H1 (cell line): Measurements from ENCODE around the gene SHISAL1. TPM values are rescaled to one million over a fixed set of nuclear protein-coding genes. Genes with fewer than 3 reads are reported as not detected.

ENCODE experiments used
- CHD2 ChIP-seq: IDR thresholded peaks from 2 replicates; pipeline ENCODE4 v1.6.1; 2012; ENCODE audit warnings: low read length, improper control_type of control experiment
- EGR1 ChIP-seq: IDR thresholded peaks from 2 replicates; pipeline ENCODE4 v1.6.1; 2011; ENCODE audit warnings: low read depth, low read length, borderline replicate concordance
- EZH2 ChIP-seq: fragments of 200-600 bp; sonication (generic); IDR thresholded peaks from 2 replicates; pipeline ENCODE4 v1.7.1; 2012; ENCODE audit warnings: low read depth, mild to moderate bottlenecking, moderate library complexity, low read length, inconsistent platforms; ENCODE audit not compliant: severe bottlenecking
- JUND ChIP-seq: IDR thresholded peaks from 2 replicates; pipeline ENCODE4 v1.6.1; 2011; ENCODE audit warnings: mild to moderate bottlenecking, improper control_type of control experiment, low read length
- SIN3A ChIP-seq, 2 experiments: IDR thresholded peaks in 1 of 2; conservative IDR thresholded peaks in 1 of 2; 2 replicates each; pipeline ENCODE4 v1.6.1; 2011 to 2012; ENCODE audit warnings: low read length in 2 of 2, improper control_type of control experiment in 1 of 2, low read depth in 1 of 2, mild to moderate bottlenecking in 1 of 2
- SIX5 ChIP-seq: IDR thresholded peaks from 2 replicates; pipeline ENCODE4 v1.6.1; 2011; ENCODE audit warnings: mild to moderate bottlenecking, low read depth, low read length
- polyA plus RNA-seq, 7 experiments: library from polyadenylated mRNA; depleted of rRNA in 3 of 7; stranded (reverse) in 5 of 7; unstranded in 2 of 7; fragments of >200 nt in 5 of 7; fragments of 200-250 nt in 2 of 7; gene quantifications; 1 replicate in 5 of 7; 2 replicates in 1 of 7; 4 replicates in 1 of 7; pipeline versions ENCODE4 v1.2.1 to v1.2.3, GENCODE V29; 2011 to 2013; ENCODE audit warnings: missing spikeins in 2 of 7, mixed read lengths in 2 of 7
- total RNA-seq: library from RNA; stranded (reverse); fragmentation: NEBNext Ultra II Directional; extraction: Animal tissue kit (Norgen Biotek cat#: 25700); gene quantifications from 2 replicates; pipeline ENCODE4 v1.2.1, GENCODE V29; 2021
- TF ChIP-seq, protein P1 (sequence below): fragments of 300-600 bp; sonication (generic); IDR thresholded peaks from 2 replicates; pipeline ENCODE4 v1.7.1; 2012; ENCODE audit warnings: low read length, moderate library complexity, mild to moderate bottlenecking, inconsistent platforms; ENCODE audit not compliant: insufficient replicate concordance

The SHISAL1 gene
- total and polyA plus RNA-seq, 2 of the 8 experiments (the other 6 are each of a cell fraction or from before 2014, with no cell fraction given), result 3.7 to 5.8 TPM

DNA sequence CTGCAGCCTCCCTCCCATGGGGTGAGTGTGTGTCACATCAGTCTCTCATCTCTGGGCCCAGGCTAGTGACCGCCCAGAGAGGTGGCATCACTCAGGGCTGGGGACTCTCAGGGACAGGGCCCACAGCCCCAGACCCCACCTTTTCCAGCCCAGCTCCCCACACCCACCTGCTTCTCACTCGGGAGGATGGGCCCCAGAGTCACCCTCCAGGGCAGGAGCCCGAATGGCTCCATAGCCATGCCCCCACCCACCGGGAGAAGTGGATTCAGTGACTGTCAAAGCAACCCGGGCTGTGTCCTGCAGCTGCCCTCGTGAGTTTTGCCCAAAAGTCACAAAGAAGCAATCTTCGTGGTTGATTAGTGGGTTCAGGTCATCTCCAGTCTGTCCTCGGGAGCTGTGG is 106.1 kb downstream of the SHISAL1 start (continued):
- TF ChIP-seq, protein P1, sequence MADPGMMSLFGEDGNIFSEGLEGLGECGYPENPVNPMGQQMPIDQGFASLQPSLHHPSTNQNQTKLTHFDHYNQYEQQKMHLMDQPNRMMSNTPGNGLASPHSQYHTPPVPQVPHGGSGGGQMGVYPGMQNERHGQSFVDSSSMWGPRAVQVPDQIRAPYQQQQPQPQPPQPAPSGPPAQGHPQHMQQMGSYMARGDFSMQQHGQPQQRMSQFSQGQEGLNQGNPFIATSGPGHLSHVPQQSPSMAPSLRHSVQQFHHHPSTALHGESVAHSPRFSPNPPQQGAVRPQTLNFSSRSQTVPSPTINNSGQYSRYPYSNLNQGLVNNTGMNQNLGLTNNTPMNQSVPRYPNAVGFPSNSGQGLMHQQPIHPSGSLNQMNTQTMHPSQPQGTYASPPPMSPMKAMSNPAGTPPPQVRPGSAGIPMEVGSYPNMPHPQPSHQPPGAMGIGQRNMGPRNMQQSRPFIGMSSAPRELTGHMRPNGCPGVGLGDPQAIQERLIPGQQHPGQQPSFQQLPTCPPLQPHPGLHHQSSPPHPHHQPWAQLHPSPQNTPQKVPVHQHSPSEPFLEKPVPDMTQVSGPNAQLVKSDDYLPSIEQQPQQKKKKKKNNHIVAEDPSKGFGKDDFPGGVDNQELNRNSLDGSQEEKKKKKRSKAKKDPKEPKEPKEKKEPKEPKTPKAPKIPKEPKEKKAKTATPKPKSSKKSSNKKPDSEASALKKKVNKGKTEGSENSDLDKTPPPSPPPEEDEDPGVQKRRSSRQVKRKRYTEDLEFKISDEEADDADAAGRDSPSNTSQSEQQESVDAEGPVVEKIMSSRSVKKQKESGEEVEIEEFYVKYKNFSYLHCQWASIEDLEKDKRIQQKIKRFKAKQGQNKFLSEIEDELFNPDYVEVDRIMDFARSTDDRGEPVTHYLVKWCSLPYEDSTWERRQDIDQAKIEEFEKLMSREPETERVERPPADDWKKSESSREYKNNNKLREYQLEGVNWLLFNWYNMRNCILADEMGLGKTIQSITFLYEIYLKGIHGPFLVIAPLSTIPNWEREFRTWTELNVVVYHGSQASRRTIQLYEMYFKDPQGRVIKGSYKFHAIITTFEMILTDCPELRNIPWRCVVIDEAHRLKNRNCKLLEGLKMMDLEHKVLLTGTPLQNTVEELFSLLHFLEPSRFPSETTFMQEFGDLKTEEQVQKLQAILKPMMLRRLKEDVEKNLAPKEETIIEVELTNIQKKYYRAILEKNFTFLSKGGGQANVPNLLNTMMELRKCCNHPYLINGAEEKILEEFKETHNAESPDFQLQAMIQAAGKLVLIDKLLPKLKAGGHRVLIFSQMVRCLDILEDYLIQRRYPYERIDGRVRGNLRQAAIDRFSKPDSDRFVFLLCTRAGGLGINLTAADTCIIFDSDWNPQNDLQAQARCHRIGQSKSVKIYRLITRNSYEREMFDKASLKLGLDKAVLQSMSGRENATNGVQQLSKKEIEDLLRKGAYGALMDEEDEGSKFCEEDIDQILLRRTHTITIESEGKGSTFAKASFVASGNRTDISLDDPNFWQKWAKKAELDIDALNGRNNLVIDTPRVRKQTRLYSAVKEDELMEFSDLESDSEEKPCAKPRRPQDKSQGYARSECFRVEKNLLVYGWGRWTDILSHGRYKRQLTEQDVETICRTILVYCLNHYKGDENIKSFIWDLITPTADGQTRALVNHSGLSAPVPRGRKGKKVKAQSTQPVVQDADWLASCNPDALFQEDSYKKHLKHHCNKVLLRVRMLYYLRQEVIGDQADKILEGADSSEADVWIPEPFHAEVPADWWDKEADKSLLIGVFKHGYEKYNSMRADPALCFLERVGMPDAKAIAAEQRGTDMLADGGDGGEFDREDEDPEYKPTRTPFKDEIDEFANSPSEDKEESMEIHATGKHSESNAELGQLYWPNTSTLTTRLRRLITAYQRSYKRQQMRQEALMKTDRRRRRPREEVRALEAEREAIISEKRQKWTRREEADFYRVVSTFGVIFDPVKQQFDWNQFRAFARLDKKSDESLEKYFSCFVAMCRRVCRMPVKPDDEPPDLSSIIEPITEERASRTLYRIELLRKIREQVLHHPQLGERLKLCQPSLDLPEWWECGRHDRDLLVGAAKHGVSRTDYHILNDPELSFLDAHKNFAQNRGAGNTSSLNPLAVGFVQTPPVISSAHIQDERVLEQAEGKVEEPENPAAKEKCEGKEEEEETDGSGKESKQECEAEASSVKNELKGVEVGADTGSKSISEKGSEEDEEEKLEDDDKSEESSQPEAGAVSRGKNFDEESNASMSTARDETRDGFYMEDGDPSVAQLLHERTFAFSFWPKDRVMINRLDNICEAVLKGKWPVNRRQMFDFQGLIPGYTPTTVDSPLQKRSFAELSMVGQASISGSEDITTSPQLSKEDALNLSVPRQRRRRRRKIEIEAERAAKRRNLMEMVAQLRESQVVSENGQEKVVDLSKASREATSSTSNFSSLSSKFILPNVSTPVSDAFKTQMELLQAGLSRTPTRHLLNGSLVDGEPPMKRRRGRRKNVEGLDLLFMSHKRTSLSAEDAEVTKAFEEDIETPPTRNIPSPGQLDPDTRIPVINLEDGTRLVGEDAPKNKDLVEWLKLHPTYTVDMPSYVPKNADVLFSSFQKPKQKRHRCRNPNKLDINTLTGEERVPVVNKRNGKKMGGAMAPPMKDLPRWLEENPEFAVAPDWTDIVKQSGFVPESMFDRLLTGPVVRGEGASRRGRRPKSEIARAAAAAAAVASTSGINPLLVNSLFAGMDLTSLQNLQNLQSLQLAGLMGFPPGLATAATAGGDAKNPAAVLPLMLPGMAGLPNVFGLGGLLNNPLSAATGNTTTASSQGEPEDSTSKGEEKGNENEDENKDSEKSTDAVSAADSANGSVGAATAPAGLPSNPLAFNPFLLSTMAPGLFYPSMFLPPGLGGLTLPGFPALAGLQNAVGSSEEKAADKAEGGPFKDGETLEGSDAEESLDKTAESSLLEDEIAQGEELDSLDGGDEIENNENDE, result no peak
- TF ChIP-seq SIX5 (no peak), EGR1 (no peak), CHD2 (no peak), JUND (no peak), SIN3A (conservative IDR thresholded peaks at IDR 0.05 in 1 of 2, IDR thresholded peaks at IDR 0.05 in 1 of 2; ENCODE audit: low read depth in 1 of 2, low read length in 2 of 2) (no peak), EZH2 (no peak)
